Measurements from ENCODE around the gene CYP2U1. TPM values are rescaled to one million over a fixed set of nuclear protein-coding genes. Genes with fewer than 3 reads are reported as not detected.

CYP2U1 gene
- total RNA-seq = 10 to 100 TPM in 1 of 5 donors, 1 to 10 TPM in 3, under 1 TPM in 1; 0.58 to 10.7 (median 6.4) TPM
- 1 to 10 TPM; 1.1 to 2.6 (median 1.1) TPM for polyA plus RNA-seq
- long read RNA-seq, donor 1 = 0 reads
- long read RNA-seq, donor 2, full-length matches to known transcripts = 1 of 1 reads
- long read RNA-seq, donor 2, partial matches to known transcripts = 0 of 1 reads
- long read RNA-seq, donor 2, other reads (novel, unspliced or antisense) = 0 of 1 reads
- long read RNA-seq, donor 3 = 0 reads
- long read RNA-seq, donor 4 = 0 reads
- long read RNA-seq, donor 5, full-length matches to known transcripts = 1 of 1 reads
- long read RNA-seq, donor 5, partial matches to known transcripts = 0 of 1 reads
- long read RNA-seq, donor 5, other reads (novel, unspliced or antisense) = 0 of 1 reads
- long read RNA-seq, donor 6 = 0 reads
- long read RNA-seq, donor 7, full-length matches to known transcripts = 1 of 1 reads
- long read RNA-seq, donor 7, partial matches to known transcripts = 0 of 1 reads
- long read RNA-seq, donor 7, other reads (novel, unspliced or antisense) = 0 of 1 reads
- long read RNA-seq, donor 8 = 0 reads
- long read RNA-seq, donor 9 = 0 reads
- long read RNA-seq, donor 10 = 0 reads

GRCh38 chr4:107930821-107931774, at the start of gene CYP2U1:
Gene CYP2U1, plus strand, starts transcription at chr4:107931549. Its CDS starts 95 bp downstream, at chr4:107931644.
- Histone ChIP-seq H3K27me3 (no peaks in the 10 kb centered on the region), H3K4me1 (peaks cover 6 to 25% (median 21%) of the 10 kb centered on the region in 4 donors), H3K36me3 (peaks cover 0 to 1% (median 0%) of the 10 kb centered on the region in 4 donors), H3K27ac (peak within 1 kb of the TSS; percentile 65 to 86 (median 77)), H3K9me3 (no peaks in the 10 kb centered on the region), H3K4me3 (peak within 1 kb of the TSS; percentile 73 to 84 (median 79))
- WGBS, 5 donors = 2 to 4% (median 2%) methylated on average over 23 to 78 of the region's 78 CpGs
- intact Hi-C loops (cut with DNase I; ENCODE audit: low total_unique reads) = no loop called here
- peak; percentile 25 to 61 (median 60) for TF ChIP-seq POLR2AphosphoS5 (IDR thresholded peaks at IDR 0.05)
- no peak for TF ChIP-seq POLR2A (IDR thresholded peaks at IDR 0.05)
- TF ChIP-seq EP300 (IDR thresholded peaks at IDR 0.05) = no peak
- TF ChIP-seq CTCF (IDR thresholded peaks at IDR 0.05) = peak in 2 of 7 experiments; percentile 27 to 30
- DNase-seq = peak; percentile 85 to 93

- no peaks in the 10 kb centered on the region for H3K36me3 ChIP-seq
- H3K27me3 ChIP-seq = no peaks in the 10 kb centered on the region
- no peaks in the 10 kb centered on the region for H3K4me1 ChIP-seq
- TF ChIP-seq CTCF (IDR thresholded peaks at IDR 0.05) = no peak
- TF ChIP-seq EP300 (IDR thresholded peaks at IDR 0.05) = no peak
- H3K27ac ChIP-seq = no peak overlapping the region
- peaks cover 0 to 7% (median 0%) of the 10 kb centered on the region in 4 donors for H3K9me3 ChIP-seq
- intact Hi-C loops (cut with DNase I; ENCODE audit: low total_unique reads) = no loop called here
- no peak overlapping the region for H3K4me3 ChIP-seq
- DNase-seq = no peak
Measured at GRCh38 chr4:107885865-107886264, 45.5 kb upstream of the CYP2U1 start.

GRCh38 chr4:107888237-107888636, 43.1 kb upstream of the CYP2U1 start:
- H3K27me3 ChIP-seq = no peaks in the 10 kb centered on the region
- H3K4me1 ChIP-seq = peaks cover 0 to 8% (median 3%) of the 10 kb centered on the region in 4 donors
- intact Hi-C loops (cut with DNase I; ENCODE audit: low total_unique reads) = no loop called here
- no peak for DNase-seq
- H3K36me3 ChIP-seq = no peaks in the 10 kb centered on the region
- peaks cover 0 to 7% (median 0%) of the 10 kb centered on the region in 4 donors for H3K9me3 ChIP-seq
- WGBS, 5 donors = 42 to 65% (median 47%) methylated on average over 2 of the region's 2 CpGs
- no peak overlapping the region for H3K4me3 ChIP-seq
- no peak overlapping the region for H3K27ac ChIP-seq
- TF ChIP-seq POLR2A (IDR thresholded peaks at IDR 0.05) (no peak), CTCF (IDR thresholded peaks at IDR 0.05) (no peak), EP300 (IDR thresholded peaks at IDR 0.05) (no peak), POLR2AphosphoS5 (IDR thresholded peaks at IDR 0.05) (no peak)

GRCh38 chr4:107890779-107891178, 40.6 kb upstream of the CYP2U1 start:
- intact Hi-C loops (cut with DNase I; ENCODE audit: low total_unique reads) = no loop called here
- no peak overlapping the region for H3K4me3 ChIP-seq
- no peak for DNase-seq
- H3K27ac ChIP-seq = no peak overlapping the region
- H3K4me1 ChIP-seq = peaks cover 3 to 29% (median 16%) of the 10 kb centered on the region in 4 donors
- no peaks in the 10 kb centered on the region for H3K27me3 ChIP-seq
- peaks cover 0 to 7% (median 0%) of the 10 kb centered on the region in 4 donors for H3K9me3 ChIP-seq
- no peaks in the 10 kb centered on the region for H3K36me3 ChIP-seq
- 91 to 98% (median 95%) methylated on average over 2 of the region's 2 CpGs for WGBS, 5 donors
- no peak for TF ChIP-seq POLR2A (IDR thresholded peaks at IDR 0.05)
- TF ChIP-seq POLR2AphosphoS5 (IDR thresholded peaks at IDR 0.05) = no peak
- no peak for TF ChIP-seq CTCF (IDR thresholded peaks at IDR 0.05)
- TF ChIP-seq EP300 (IDR thresholded peaks at IDR 0.05) = no peak

All from stomach (tissue), 19 donors.